Measurements from ENCODE around the gene ANGEL2.
"Not testable (repeated sequence)": the region's sequence is repeated elsewhere in the genome, so short reads cannot be mapped to it uniquely, and the experiment has no call there.

Gene ANGEL2

GRCh38 chr1:213017447-213018273, 2.0 kb upstream of the ANGEL2 start:
- DNase-seq: no peak

GRCh38 chr1:213014642-213015041, 1.0 kb downstream of the ANGEL2 start:
- peak in 1 of 3 experiments; percentile 38 for DNase-seq

- no peak for DNase-seq
Measured at GRCh38 chr1:213008564-213008963, 7.1 kb downstream of the ANGEL2 start.

- no peak for DNase-seq
Measured at GRCh38 chr1:213003256-213003655, 12.4 kb downstream of the ANGEL2 start.

- no peak for DNase-seq
Measured at GRCh38 chr1:212994926-212995325, 20.7 kb downstream of the ANGEL2 start.

- DNase-seq: not testable (repeated sequence)
Measured at GRCh38 chr1:212993960-212994359, 21.7 kb downstream of the ANGEL2 start.

GRCh38 chr1:212990276-212990675, 25.4 kb downstream of the ANGEL2 start:
- DNase-seq: no peak

- DNase-seq: no peak
Measured at GRCh38 chr1:212987702-212988322, 27.9 kb downstream of the ANGEL2 start.

- DNase-seq: no peak
Measured at GRCh38 chr1:212986551-212986950, 29.1 kb downstream of the ANGEL2 start.

GRCh38 chr1:212984522-212985291, 31.0 kb downstream of the ANGEL2 start:
- DNase-seq: no peak

- DNase-seq: no peak
Measured at GRCh38 chr1:212983482-212983881, 32.2 kb downstream of the ANGEL2 start.

- no peak for DNase-seq
Measured at GRCh38 chr1:212982430-212983152, 33.1 kb downstream of the ANGEL2 start.

- no peak for DNase-seq
Measured at GRCh38 chr1:212981571-212982328, 33.9 kb downstream of the ANGEL2 start.

- peak; percentile 2 to 51 (median 11) for DNase-seq
Measured at GRCh38 chr1:212981025-212981495, 34.6 kb downstream of the ANGEL2 start.

GRCh38 chr1:212980123-212980785, 35.4 kb downstream of the ANGEL2 start:
- DNase-seq: no peak

- DNase-seq: no peak
Measured at GRCh38 chr1:212979340-212980122, 36.1 kb downstream of the ANGEL2 start.

- DNase-seq: no peak
Measured at GRCh38 chr1:212977781-212978645, 37.7 kb downstream of the ANGEL2 start.

- no peak for DNase-seq
Measured at GRCh38 chr1:212976586-212976985, 39.1 kb downstream of the ANGEL2 start.

GRCh38 chr1:212975111-212975918, 40.4 kb downstream of the ANGEL2 start:
- DNase-seq: no peak
